ENCODE results near the gene DOK6.

Gene DOK6

GRCh38 chr18:69727912-69728572, 327.4 kb downstream of the DOK6 start:
- no peak for TF ChIP-seq CTCF (IDR thresholded peaks at IDR 0.05; ENCODE audit: borderline replicate concordance, insufficient read depth, low read depth, low read length)
- no peak overlapping the region for H3K4me3 ChIP-seq (ENCODE audit: low read depth, low read length)

- TF ChIP-seq CTCF (IDR thresholded peaks at IDR 0.05; ENCODE audit: borderline replicate concordance, insufficient read depth, low read depth, low read length), result no peak
- no peak overlapping the region for H3K4me3 ChIP-seq (ENCODE audit: low read depth, low read length)
These were observed 330.0 kb downstream of the DOK6 start for GRCh38 chr18:69730664-69731063.

GRCh38 chr18:69734536-69734935, 333.8 kb downstream of the DOK6 start:
- no peak for TF ChIP-seq CTCF (IDR thresholded peaks at IDR 0.05; ENCODE audit: borderline replicate concordance, insufficient read depth, low read depth, low read length)
- H3K4me3 ChIP-seq (ENCODE audit: low read depth, low read length), result no peak overlapping the region

GRCh38 chr18:69736730-69737129, 336.0 kb downstream of the DOK6 start:
- H3K4me3 ChIP-seq (ENCODE audit: low read depth, low read length), result no peak overlapping the region
- no peak for TF ChIP-seq CTCF (IDR thresholded peaks at IDR 0.05; ENCODE audit: borderline replicate concordance, insufficient read depth, low read depth, low read length)

- no peak for TF ChIP-seq CTCF (IDR thresholded peaks at IDR 0.05; ENCODE audit: borderline replicate concordance, insufficient read depth, low read depth, low read length)
These were observed 337.2 kb downstream of the DOK6 start for GRCh38 chr18:69737851-69738250.

GRCh38 chr18:69747388-69747787, 346.7 kb downstream of the DOK6 start:
- no peak for TF ChIP-seq CTCF (IDR thresholded peaks at IDR 0.05; ENCODE audit: borderline replicate concordance, insufficient read depth, low read depth, low read length)
- no peak overlapping the region for H3K4me3 ChIP-seq (ENCODE audit: low read depth, low read length)

More at GRCh38 chr18:69737851-69738250, 337.2 kb downstream of the DOK6 start:
- H3K4me3 ChIP-seq (ENCODE audit: low read depth, low read length), result no peak overlapping the region

- no peak overlapping the region for H3K4me3 ChIP-seq (ENCODE audit: low read depth, low read length)
These were observed 352.2 kb downstream of the DOK6 start for GRCh38 chr18:69752737-69753380.

More at GRCh38 chr18:69752737-69753380, 352.2 kb downstream of the DOK6 start:
- TF ChIP-seq CTCF (IDR thresholded peaks at IDR 0.05; ENCODE audit: borderline replicate concordance, insufficient read depth, low read depth, low read length), result no peak

Measured in GM12875 (cell line).